GM23338 (cell line): ENCODE measurements around the gene NDUFV1. TPM values are rescaled to one million over a fixed set of nuclear protein-coding genes. Genes with fewer than 3 reads are reported as not detected.

Experiments
- ATAC-seq: fragments of 200-7000 bp; cut with Tn5 transposase; 3 replicates; pipeline ENCODE4 v1.9.1; 2020
- DNase-seq: peaks from one replicate; pipeline ENCODE4 v3.0.0-alpha.2; 2015; ENCODE audit warnings: low spot score
- H2AFZ ChIP-seq: fragments of 200-600 bp; sonication (generic); 2 replicates; pipeline ENCODE4 v1.8.0; 2016; ENCODE audit warnings: antibody characterized with exemption, mild to moderate bottlenecking, moderate library complexity
- H3F3A ChIP-seq: fragments of 200-600 bp; sonication (generic); replicated peaks from 2 replicates; pipeline ENCODE4 v1.8.0; 2017; ENCODE audit warnings: antibody characterized with exemption, mixed run types, low read depth
- H3K27ac ChIP-seq: fragments of 200-600 bp; sonication (generic); 2 replicates; pipeline ENCODE4 v1.6.1; 2016; ENCODE audit warnings: low read depth
- H3K27me3 ChIP-seq: fragments of 200-600 bp; sonication (generic); 2 replicates; pipeline ENCODE4 v1.8.0; 2016; ENCODE audit warnings: mild to moderate bottlenecking, mixed run types, moderate library complexity; ENCODE audit not compliant: insufficient read depth
- H3K36me3 ChIP-seq: fragments of 200-600 bp; sonication (generic); 2 replicates; pipeline ENCODE4 v1.8.0; 2016; ENCODE audit warnings: mild to moderate bottlenecking; ENCODE audit not compliant: insufficient read depth
- H3K4me1 ChIP-seq: fragments of 200-600 bp; sonication (generic); 2 replicates; pipeline ENCODE4 v1.8.0; 2016; ENCODE audit warnings: mild to moderate bottlenecking, moderate library complexity; ENCODE audit not compliant: insufficient read depth
- H3K4me2 ChIP-seq: fragments of 200-600 bp; sonication (generic); 2 replicates; pipeline ENCODE4 v1.7.1; 2017; ENCODE audit warnings: mixed run types
- H3K4me3 ChIP-seq: fragments of 200-600 bp; sonication (generic); 2 replicates; pipeline ENCODE4 v1.6.1; 2016; ENCODE audit warnings: mixed run types
- H3K79me2 ChIP-seq: fragments of 200-600 bp; sonication (generic); replicated peaks from 2 replicates; pipeline ENCODE4 v1.8.0; 2017; ENCODE audit warnings: mild to moderate bottlenecking; ENCODE audit not compliant: insufficient read depth
- H3K9me2 ChIP-seq: fragments of 200-600 bp; sonication (generic); 2 replicates; pipeline ENCODE4 v1.8.0; 2017; ENCODE audit not compliant: insufficient read depth
- H4K20me1 ChIP-seq: fragments of 200-600 bp; sonication (generic); replicated peaks from 2 replicates; pipeline ENCODE4 v1.8.0; 2017; ENCODE audit warnings: mild to moderate bottlenecking; ENCODE audit not compliant: insufficient read depth
- H3K27ac Mint-ChIP-seq: 2 replicates; pipeline ENCODE4 v1.8.0; 2020; ENCODE audit warnings: inconsistent platforms, mild to moderate bottlenecking, moderate library complexity, mixed read lengths
- H3K27me3 Mint-ChIP-seq: 3 replicates; pipeline ENCODE4 v1.8.0; 2022; ENCODE audit warnings: low read depth, mild to moderate bottlenecking, moderate library complexity, mixed read lengths, inconsistent platforms; ENCODE audit not compliant: insufficient read depth, poor library complexity
- H3K36me3 Mint-ChIP-seq: 3 replicates; pipeline ENCODE4 v1.8.0; 2021; ENCODE audit warnings: low read depth, mild to moderate bottlenecking, inconsistent platforms, moderate library complexity, mixed read lengths
- H3K4me1 Mint-ChIP-seq: 3 replicates; pipeline ENCODE4 v1.8.0; 2020; ENCODE audit warnings: mild to moderate bottlenecking, inconsistent platforms, mixed read lengths
- H3K4me3 Mint-ChIP-seq: 3 replicates; pipeline ENCODE4 v1.8.0; 2021; ENCODE audit warnings: moderate library complexity, mild to moderate bottlenecking, inconsistent platforms, mixed read lengths
- H3K9me3 Mint-ChIP-seq: 3 replicates; pipeline ENCODE4 v1.8.0; 2020; ENCODE audit warnings: moderate library complexity, mild to moderate bottlenecking, inconsistent platforms, mixed read lengths
- CREB1 ChIP-seq: fragments of 250-450 bp; sonication (Bioruptor Pico); IDR thresholded peaks from 2 replicates; pipeline ENCODE4 v1.5.0; 2020; ENCODE audit warnings: low read depth, mild to moderate bottlenecking, moderate library complexity
- EZH2 ChIP-seq: fragments of 200-600 bp; sonication (generic); IDR thresholded peaks from one replicate; pipeline ENCODE4 v1.8.0; 2017; ENCODE audit warnings: antibody characterized with exemption, mild to moderate bottlenecking, low read depth; ENCODE audit not compliant: unreplicated experiment
- EZH2phosphoT487 ChIP-seq: fragments of 200-600 bp; sonication (generic); IDR thresholded peaks from one replicate; pipeline ENCODE4 v1.8.1; 2018; ENCODE audit warnings: antibody characterized with exemption; ENCODE audit not compliant: unreplicated experiment
- JUNB ChIP-seq: IDR thresholded peaks from one replicate; pipeline ENCODE4 v1.6.1; 2016; ENCODE audit warnings: antibody characterized with exemption; ENCODE audit not compliant: unreplicated experiment
- NANOG ChIP-seq: IDR thresholded peaks from 2 replicates; pipeline ENCODE4 v1.6.1; 2016; ENCODE audit warnings: antibody characterized with exemption, borderline replicate concordance
- POLR2AphosphoS5 ChIP-seq: IDR thresholded peaks from 2 replicates; pipeline ENCODE4 v1.6.1; 2016; ENCODE audit warnings: antibody characterized with exemption, low read depth
- STAT1 ChIP-seq: IDR thresholded peaks from one replicate; pipeline ENCODE4 v1.6.1; 2016; ENCODE audit warnings: antibody characterized with exemption; ENCODE audit not compliant: unreplicated experiment
- ZNF114 ChIP-seq: fragments of 250-450 bp; sonication (Bioruptor Pico); IDR thresholded peaks from 2 replicates; pipeline ENCODE4 v1.5.0; 2020; ENCODE audit warnings: mild to moderate bottlenecking, moderate library complexity
- ZNF331 ChIP-seq: fragments of 250-450 bp; sonication (Bioruptor Pico); IDR thresholded peaks from 2 replicates; pipeline ENCODE4 v1.5.0; 2020; ENCODE audit warnings: low read depth, mild to moderate bottlenecking, moderate library complexity
- polyA plus RNA-seq: library from polyadenylated mRNA; unstranded; fragments of >200 nt; fragmentation: Nextera tagmentation; extraction: Ambion mirVana; gene quantifications from 2 replicates; pipeline ENCODE4 v1.2.1, GENCODE V29; 2016
- total RNA-seq: library from RNA; depleted of rRNA; stranded (reverse); fragments of >200 nt; shearing (Covaris generic); gene quantifications from 2 replicates; pipeline ENCODE4 v1.2.3, GENCODE V29; 2014
- TF ChIP-seq, protein P1 (sequence below), 2 experiments: fragments of 200-600 bp in 1 of 2; sonication (generic) in 1 of 2; conservative IDR thresholded peaks; 2 replicates each; pipeline versions ENCODE4 v1.5.1 to v1.6.1; 2016 to 2017; ENCODE audit warnings: antibody characterized with exemption in 2 of 2, low read depth in 2 of 2, mild to moderate bottlenecking in 2 of 2, moderate library complexity in 1 of 2
- TF ChIP-seq, protein P2 (sequence below): IDR thresholded peaks from 2 replicates; pipeline ENCODE4 v1.6.1; 2016; ENCODE audit warnings: antibody characterized with exemption
- TF ChIP-seq, protein P3 (sequence below): fragments of 250-450 bp; sonication (Bioruptor Pico); IDR thresholded peaks from 2 replicates; pipeline ENCODE4 v1.5.0; 2020; ENCODE audit warnings: mild to moderate bottlenecking, moderate library complexity
- TF ChIP-seq, protein P4 (sequence below): IDR thresholded peaks from one replicate; pipeline ENCODE4 v1.6.1; 2018; ENCODE audit warnings: antibody characterized with exemption; ENCODE audit not compliant: unreplicated experiment

Gene NDUFV1
- total and polyA plus RNA-seq, 2 experiments from 2014 or later: 104 to 241 TPM

DNA sequence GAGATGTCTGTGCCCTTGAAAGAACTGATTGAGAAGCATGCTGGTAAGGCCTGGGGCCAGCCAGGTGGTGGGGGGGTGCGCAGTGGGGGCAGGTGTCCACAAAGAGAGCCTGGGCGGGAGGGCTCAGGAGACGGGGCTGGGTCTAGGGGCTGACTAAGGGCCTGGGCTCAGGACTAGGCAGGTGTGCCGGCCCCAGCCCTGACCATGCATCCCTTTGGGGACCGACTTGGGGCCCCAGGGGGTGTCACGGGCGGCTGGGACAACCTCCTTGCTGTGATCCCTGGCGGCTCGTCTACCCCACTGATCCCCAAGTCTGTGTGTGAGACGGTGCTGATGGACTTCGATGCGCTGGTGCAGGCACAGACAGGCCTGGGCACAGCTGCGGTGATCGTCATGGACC lies 4.4 kb downstream of the NDUFV1 start:
- Histone ChIP-seq H3K4me2 (no peak overlapping the region), H4K20me1 (no peaks in the 10 kb centered on the region), H3K27ac (no peak overlapping the region), H3K36me3 (no peaks in the 10 kb centered on the region), H3F3A (0 out of 2 replicates have a peak, but pooled peaks cover 3% of the 10 kb centered on the region), H3K4me1 (peaks cover 20% of the 10 kb centered on the region), H3K79me2 (peaks cover 9% of the 10 kb centered on the region; the same call in 1 of the 2 replicates), H3K9me2 (no peaks in the 10 kb centered on the region), H3K4me3 (no peak overlapping the region), H3K27me3 (peaks cover 9% of the 10 kb centered on the region), H2AFZ (no peak overlapping the region)
- H3K36me3 Mint-ChIP-seq: peaks cover 29% of the 10 kb centered on the region
- peaks cover 20% of the 10 kb centered on the region for H3K27me3 Mint-ChIP-seq
- no peak for ATAC-seq
- no peaks in the 10 kb centered on the region; the same call in 2 of the 3 replicates for H3K9me3 Mint-ChIP-seq
- no peak overlapping the region for H3K27ac Mint-ChIP-seq
- no peak overlapping the region for H3K4me3 Mint-ChIP-seq
- TF ChIP-seq POLR2AphosphoS5 (no peak), EZH2phosphoT487 (no peak), JUNB (no peak), STAT1 (no peak), EZH2 (no peak), CREB1 (CRISPR knock-in tag) (no peak), NANOG (no peak), ZNF114 (CRISPR knock-in tag) (no peak), ZNF331 (CRISPR knock-in tag) (no peak)
- TF ChIP-seq, protein P1, sequence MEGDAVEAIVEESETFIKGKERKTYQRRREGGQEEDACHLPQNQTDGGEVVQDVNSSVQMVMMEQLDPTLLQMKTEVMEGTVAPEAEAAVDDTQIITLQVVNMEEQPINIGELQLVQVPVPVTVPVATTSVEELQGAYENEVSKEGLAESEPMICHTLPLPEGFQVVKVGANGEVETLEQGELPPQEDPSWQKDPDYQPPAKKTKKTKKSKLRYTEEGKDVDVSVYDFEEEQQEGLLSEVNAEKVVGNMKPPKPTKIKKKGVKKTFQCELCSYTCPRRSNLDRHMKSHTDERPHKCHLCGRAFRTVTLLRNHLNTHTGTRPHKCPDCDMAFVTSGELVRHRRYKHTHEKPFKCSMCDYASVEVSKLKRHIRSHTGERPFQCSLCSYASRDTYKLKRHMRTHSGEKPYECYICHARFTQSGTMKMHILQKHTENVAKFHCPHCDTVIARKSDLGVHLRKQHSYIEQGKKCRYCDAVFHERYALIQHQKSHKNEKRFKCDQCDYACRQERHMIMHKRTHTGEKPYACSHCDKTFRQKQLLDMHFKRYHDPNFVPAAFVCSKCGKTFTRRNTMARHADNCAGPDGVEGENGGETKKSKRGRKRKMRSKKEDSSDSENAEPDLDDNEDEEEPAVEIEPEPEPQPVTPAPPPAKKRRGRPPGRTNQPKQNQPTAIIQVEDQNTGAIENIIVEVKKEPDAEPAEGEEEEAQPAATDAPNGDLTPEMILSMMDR (conservative IDR thresholded peaks at IDR 0.05; ENCODE audit: low read depth in 2 of 2): no peak
- TF ChIP-seq, protein P2, sequence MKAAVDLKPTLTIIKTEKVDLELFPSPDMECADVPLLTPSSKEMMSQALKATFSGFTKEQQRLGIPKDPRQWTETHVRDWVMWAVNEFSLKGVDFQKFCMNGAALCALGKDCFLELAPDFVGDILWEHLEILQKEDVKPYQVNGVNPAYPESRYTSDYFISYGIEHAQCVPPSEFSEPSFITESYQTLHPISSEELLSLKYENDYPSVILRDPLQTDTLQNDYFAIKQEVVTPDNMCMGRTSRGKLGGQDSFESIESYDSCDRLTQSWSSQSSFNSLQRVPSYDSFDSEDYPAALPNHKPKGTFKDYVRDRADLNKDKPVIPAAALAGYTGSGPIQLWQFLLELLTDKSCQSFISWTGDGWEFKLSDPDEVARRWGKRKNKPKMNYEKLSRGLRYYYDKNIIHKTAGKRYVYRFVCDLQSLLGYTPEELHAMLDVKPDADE: no peak
- TF ChIP-seq, protein P3, sequence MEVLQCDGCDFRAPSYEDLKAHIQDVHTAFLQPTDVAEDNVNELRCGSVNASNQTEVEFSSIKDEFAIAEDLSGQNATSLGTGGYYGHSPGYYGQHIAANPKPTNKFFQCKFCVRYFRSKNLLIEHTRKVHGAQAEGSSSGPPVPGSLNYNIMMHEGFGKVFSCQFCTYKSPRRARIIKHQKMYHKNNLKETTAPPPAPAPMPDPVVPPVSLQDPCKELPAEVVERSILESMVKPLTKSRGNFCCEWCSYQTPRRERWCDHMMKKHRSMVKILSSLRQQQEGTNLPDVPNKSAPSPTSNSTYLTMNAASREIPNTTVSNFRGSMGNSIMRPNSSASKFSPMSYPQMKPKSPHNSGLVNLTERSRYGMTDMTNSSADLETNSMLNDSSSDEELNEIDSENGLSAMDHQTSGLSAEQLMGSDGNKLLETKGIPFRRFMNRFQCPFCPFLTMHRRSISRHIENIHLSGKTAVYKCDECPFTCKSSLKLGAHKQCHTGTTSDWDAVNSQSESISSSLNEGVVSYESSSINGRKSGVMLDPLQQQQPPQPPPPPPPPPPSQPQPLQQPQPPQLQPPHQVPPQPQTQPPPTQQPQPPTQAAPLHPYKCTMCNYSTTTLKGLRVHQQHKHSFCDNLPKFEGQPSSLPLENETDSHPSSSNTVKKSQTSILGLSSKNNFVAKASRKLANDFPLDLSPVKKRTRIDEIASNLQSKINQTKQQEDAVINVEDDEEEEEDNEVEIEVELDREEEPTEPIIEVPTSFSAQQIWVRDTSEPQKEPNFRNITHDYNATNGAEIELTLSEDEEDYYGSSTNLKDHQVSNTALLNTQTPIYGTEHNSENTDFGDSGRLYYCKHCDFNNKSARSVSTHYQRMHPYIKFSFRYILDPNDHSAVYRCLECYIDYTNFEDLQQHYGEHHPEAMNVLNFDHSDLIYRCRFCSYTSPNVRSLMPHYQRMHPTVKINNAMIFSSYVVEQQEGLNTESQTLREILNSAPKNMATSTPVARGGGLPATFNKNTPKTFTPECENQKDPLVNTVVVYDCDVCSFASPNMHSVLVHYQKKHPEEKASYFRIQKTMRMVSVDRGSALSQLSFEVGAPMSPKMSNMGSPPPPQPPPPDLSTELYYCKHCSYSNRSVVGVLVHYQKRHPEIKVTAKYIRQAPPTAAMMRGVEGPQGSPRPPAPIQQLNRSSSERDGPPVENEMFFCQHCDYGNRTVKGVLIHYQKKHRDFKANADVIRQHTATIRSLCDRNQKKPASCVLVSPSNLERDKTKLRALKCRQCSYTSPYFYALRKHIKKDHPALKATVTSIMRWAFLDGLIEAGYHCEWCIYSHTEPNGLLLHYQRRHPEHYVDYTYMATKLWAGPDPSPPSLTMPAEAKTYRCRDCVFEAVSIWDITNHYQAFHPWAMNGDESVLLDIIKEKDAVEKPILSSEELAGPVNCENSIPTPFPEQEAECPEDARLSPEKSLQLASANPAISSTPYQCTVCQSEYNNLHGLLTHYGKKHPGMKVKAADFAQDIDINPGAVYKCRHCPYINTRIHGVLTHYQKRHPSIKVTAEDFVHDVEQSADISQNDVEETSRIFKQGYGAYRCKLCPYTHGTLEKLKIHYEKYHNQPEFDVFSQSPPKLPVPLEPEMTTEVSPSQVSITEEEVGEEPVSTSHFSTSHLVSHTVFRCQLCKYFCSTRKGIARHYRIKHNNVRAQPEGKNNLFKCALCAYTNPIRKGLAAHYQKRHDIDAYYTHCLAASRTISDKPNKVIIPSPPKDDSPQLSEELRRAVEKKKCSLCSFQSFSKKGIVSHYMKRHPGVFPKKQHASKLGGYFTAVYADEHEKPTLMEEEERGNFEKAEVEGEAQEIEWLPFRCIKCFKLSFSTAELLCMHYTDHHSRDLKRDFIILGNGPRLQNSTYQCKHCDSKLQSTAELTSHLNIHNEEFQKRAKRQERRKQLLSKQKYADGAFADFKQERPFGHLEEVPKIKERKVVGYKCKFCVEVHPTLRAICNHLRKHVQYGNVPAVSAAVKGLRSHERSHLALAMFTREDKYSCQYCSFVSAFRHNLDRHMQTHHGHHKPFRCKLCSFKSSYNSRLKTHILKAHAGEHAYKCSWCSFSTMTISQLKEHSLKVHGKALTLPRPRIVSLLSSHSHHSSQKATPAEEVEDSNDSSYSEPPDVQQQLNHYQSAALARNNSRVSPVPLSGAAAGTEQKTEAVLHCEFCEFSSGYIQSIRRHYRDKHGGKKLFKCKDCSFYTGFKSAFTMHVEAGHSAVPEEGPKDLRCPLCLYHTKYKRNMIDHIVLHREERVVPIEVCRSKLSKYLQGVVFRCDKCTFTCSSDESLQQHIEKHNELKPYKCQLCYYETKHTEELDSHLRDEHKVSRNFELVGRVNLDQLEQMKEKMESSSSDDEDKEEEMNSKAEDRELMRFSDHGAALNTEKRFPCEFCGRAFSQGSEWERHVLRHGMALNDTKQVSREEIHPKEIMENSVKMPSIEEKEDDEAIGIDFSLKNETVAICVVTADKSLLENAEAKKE (CRISPR knock-in tag): no peak
- TF ChIP-seq, protein P4, sequence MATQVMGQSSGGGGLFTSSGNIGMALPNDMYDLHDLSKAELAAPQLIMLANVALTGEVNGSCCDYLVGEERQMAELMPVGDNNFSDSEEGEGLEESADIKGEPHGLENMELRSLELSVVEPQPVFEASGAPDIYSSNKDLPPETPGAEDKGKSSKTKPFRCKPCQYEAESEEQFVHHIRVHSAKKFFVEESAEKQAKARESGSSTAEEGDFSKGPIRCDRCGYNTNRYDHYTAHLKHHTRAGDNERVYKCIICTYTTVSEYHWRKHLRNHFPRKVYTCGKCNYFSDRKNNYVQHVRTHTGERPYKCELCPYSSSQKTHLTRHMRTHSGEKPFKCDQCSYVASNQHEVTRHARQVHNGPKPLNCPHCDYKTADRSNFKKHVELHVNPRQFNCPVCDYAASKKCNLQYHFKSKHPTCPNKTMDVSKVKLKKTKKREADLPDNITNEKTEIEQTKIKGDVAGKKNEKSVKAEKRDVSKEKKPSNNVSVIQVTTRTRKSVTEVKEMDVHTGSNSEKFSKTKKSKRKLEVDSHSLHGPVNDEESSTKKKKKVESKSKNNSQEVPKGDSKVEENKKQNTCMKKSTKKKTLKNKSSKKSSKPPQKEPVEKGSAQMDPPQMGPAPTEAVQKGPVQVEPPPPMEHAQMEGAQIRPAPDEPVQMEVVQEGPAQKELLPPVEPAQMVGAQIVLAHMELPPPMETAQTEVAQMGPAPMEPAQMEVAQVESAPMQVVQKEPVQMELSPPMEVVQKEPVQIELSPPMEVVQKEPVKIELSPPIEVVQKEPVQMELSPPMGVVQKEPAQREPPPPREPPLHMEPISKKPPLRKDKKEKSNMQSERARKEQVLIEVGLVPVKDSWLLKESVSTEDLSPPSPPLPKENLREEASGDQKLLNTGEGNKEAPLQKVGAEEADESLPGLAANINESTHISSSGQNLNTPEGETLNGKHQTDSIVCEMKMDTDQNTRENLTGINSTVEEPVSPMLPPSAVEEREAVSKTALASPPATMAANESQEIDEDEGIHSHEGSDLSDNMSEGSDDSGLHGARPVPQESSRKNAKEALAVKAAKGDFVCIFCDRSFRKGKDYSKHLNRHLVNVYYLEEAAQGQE: no peak
- DNase-seq: no peak
- H3K4me1 Mint-ChIP-seq: peaks cover 13% of the 10 kb centered on the region
